HEK293 (cell line): ENCODE measurements around the gene HERC3.
A peak's percentile ranks its signal among the peaks of the same experiment; 100 is the strongest.

Experiments
- CTCF ChIA-PET: fragments of 350-600 bp; formaldehyde crosslinking; extraction: SDS; loops from one replicate; lab custom pipeline; 2021; ENCODE audit warnings: antibody characterized with exemption; lab: Yijun Ruan, JAX
- POLR2A ChIA-PET: fragments of 300-600 bp; formaldehyde crosslinking; extraction: SDS; loops from one replicate; lab custom pipeline; 2020; ENCODE audit warnings: antibody characterized with exemption, inconsistent platforms; lab: Yijun Ruan, JAX
- H3K27ac ChIP-seq: fragments of 200-500 bp; sonication (Bioruptor generic); 2 replicates; pipeline ENCODE4 v1.5.1; 2014; ENCODE audit warnings: low read depth, low read length, control low read depth, inconsistent platforms; ENCODE audit errors: extremely low read depth
- H3K36me3 ChIP-seq, 2 experiments: fragments of 200-500 bp in 1 of 2; sonication (Bioruptor generic) in 1 of 2; 1 replicate in 1 of 2; 2 replicates in 1 of 2; pipeline ENCODE4 v1.5.1; 2014 to 2017; ENCODE audit warnings: inconsistent platforms in 2 of 2, low read length in 2 of 2; ENCODE audit not compliant: control insufficient read depth in 2 of 2, insufficient read depth in 1 of 2
- H3K4me1 ChIP-seq: fragments of 200-500 bp; sonication (Bioruptor generic); 2 replicates; pipeline ENCODE4 v1.5.1; 2014; ENCODE audit warnings: mild to moderate bottlenecking, low read length, inconsistent platforms; ENCODE audit not compliant: control insufficient read depth, insufficient read depth
- H3K4me3 ChIP-seq: 2 replicates; pipeline ENCODE4 v1.5.1; 2011; ENCODE audit warnings: low read depth, mild to moderate bottlenecking, control low read depth, low read length, moderate library complexity
- H3K9me3 ChIP-seq: fragments of 200-500 bp; sonication (Bioruptor generic); 2 replicates; pipeline ENCODE4 v1.5.1; 2014; ENCODE audit warnings: low read depth, low read length, inconsistent platforms; ENCODE audit not compliant: control insufficient read depth, insufficient read depth
- KLF16 ChIP-seq: fragments of 450-650 bp; formaldehyde crosslinking; IDR thresholded peaks from 2 replicates; pipeline ENCODE4 v1.5.1; 2017; ENCODE audit warnings: missing biosample characterization, missing genetic modification characterization
- SP2 ChIP-seq: fragments of 450-650 bp; formaldehyde crosslinking; IDR thresholded peaks from 2 replicates; pipeline ENCODE4 v1.5.1; 2016; ENCODE audit warnings: missing biosample characterization, missing genetic modification characterization
- TCF7L2 ChIP-seq: IDR thresholded peaks from 2 replicates; pipeline ENCODE4 v1.6.1; 2011; ENCODE audit warnings: low read depth, mild to moderate bottlenecking, inconsistent platforms, low read length, moderate library complexity, borderline replicate concordance
- TRIM28 ChIP-seq: IDR thresholded peaks from 2 replicates; pipeline ENCODE4 v1.6.1; 2011; ENCODE audit warnings: low read length, control low read depth, borderline replicate concordance
- ZNF132 ChIP-seq: fragments of 450-650 bp; formaldehyde crosslinking; IDR thresholded peaks from 2 replicates; pipeline ENCODE4 v1.5.1; 2017; ENCODE audit warnings: missing biosample characterization, missing genetic modification characterization, borderline replicate concordance
- ZNF140 ChIP-seq: fragments of 450-650 bp; formaldehyde crosslinking; IDR thresholded peaks from 2 replicates; pipeline ENCODE4 v1.5.1; 2016; ENCODE audit warnings: missing biosample characterization, missing genetic modification characterization
- ZNF184 ChIP-seq: fragments of 450-650 bp; IDR thresholded peaks from 2 replicates; pipeline ENCODE4 v1.5.1; 2018; ENCODE audit warnings: missing biosample characterization, mild to moderate bottlenecking, missing genetic modification characterization
- ZNF2 ChIP-seq: fragments of 450-650 bp; formaldehyde crosslinking; IDR thresholded peaks from 2 replicates; pipeline ENCODE4 v1.5.1; 2016; ENCODE audit warnings: missing biosample characterization, missing genetic modification characterization
- ZNF239 ChIP-seq: fragments of 450-650 bp; formaldehyde crosslinking; IDR thresholded peaks from 2 replicates; pipeline ENCODE4 v1.5.1; 2016; ENCODE audit warnings: missing biosample characterization, missing genetic modification characterization
- ZNF335 ChIP-seq: fragments of 450-650 bp; formaldehyde crosslinking; conservative IDR thresholded peaks from 2 replicates; pipeline ENCODE4 v1.5.1; 2016; ENCODE audit warnings: missing biosample characterization, missing genetic modification characterization
- ZNF416 ChIP-seq: fragments of 450-650 bp; formaldehyde crosslinking; IDR thresholded peaks from 2 replicates; pipeline ENCODE4 v1.5.1; 2016; ENCODE audit warnings: missing biosample characterization, missing genetic modification characterization
- ZNF423 ChIP-seq: fragments of 450-650 bp; formaldehyde crosslinking; IDR thresholded peaks from 2 replicates; pipeline ENCODE4 v1.5.1; 2016; ENCODE audit warnings: missing biosample characterization, missing genetic modification characterization
- ZNF549 ChIP-seq: fragments of 450-650 bp; IDR thresholded peaks from 2 replicates; pipeline ENCODE4 v1.5.1; 2018; ENCODE audit warnings: missing biosample characterization, missing genetic modification characterization, mild to moderate bottlenecking, inconsistent platforms, moderate library complexity
- ZNF623 ChIP-seq: fragments of 450-650 bp; formaldehyde crosslinking; IDR thresholded peaks from 2 replicates; pipeline ENCODE4 v1.5.1; 2016; ENCODE audit warnings: missing biosample characterization, missing genetic modification characterization
- ZNF654 ChIP-seq: fragments of 450-650 bp; formaldehyde crosslinking; IDR thresholded peaks from 2 replicates; pipeline ENCODE4 v1.5.1; 2016; ENCODE audit warnings: low read depth, missing biosample characterization, missing genetic modification characterization
- ZNF664 ChIP-seq: fragments of 450-650 bp; formaldehyde crosslinking; IDR thresholded peaks from 2 replicates; pipeline ENCODE4 v1.5.1; 2016; ENCODE audit warnings: missing biosample characterization, missing genetic modification characterization
- ZNF707 ChIP-seq: fragments of 450-650 bp; formaldehyde crosslinking; IDR thresholded peaks from 2 replicates; pipeline ENCODE4 v1.5.1; 2016; ENCODE audit warnings: missing biosample characterization, missing genetic modification characterization
- TF ChIP-seq, protein P1 (sequence below): fragments of 450-650 bp; formaldehyde crosslinking; IDR thresholded peaks from 2 replicates; pipeline ENCODE4 v1.5.1; 2016; ENCODE audit warnings: missing biosample characterization, missing genetic modification characterization, borderline replicate concordance
- TF ChIP-seq, protein P2 (sequence below): fragments of 450-650 bp; formaldehyde crosslinking; IDR thresholded peaks from 2 replicates; pipeline ENCODE4 v1.5.1; 2016; ENCODE audit warnings: missing biosample characterization, missing genetic modification characterization
- TF ChIP-seq, protein P3 (sequence below): fragments of 450-650 bp; formaldehyde crosslinking; IDR thresholded peaks from 2 replicates; pipeline ENCODE4 v1.5.0; 2017; ENCODE audit warnings: missing biosample characterization, missing genetic modification characterization, borderline replicate concordance

The HERC3 gene

DNA sequence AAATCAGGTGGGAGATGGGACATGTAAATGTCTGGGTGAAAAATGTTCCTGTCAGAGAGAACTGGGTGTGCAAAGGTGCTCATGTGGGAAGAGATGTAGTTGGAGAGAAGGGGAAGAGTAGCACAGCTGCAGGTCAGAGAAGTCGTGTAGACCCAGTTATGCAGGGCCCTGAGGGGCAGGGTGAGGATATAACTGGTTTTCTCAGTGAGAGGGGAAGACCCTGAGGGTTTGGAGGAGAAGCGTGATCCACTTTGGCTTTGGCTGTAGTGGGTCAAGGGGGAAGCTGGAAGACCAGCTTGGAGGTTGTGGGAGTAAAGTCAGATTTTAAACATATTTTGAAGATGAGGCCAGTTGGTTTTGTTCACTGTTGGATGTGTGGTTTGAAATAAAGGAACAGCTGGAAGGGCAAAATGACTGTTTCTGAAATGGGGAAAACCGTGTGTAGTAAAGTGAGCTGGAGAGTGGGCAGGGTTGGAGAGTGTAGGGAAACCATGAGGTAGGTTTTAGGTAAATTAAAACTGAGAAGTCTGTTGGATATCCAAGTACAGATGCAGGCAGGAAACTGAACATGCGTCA is 61.2 kb downstream of the HERC3 start:
- Histone ChIP-seq H3K27ac (no peak overlapping the region), H3K36me3 (peaks cover 0 to 10% of the 10 kb centered on the region in 2 experiments; a peak in 1 of 3 replicates), H3K9me3 (no peaks in the 10 kb centered on the region), H3K4me1 (no peaks in the 10 kb centered on the region), H3K4me3 (no peak overlapping the region)
- ChIA-PET CTCF (interaction anchor here (0.9 kb wide), 1 partner anchor 113 kb away, joined by 3 read pairs; no protein-coding TSS in a partner anchor), POLR2A (no interaction called here)
- TF ChIP-seq ZNF132 (tag by site-specific recombination) (no peak), ZNF184 (tag by site-specific recombination) (no peak), ZNF707 (tag by site-specific recombination) (no peak), ZNF664 (tag by site-specific recombination) (no peak), TRIM28 (no peak), TCF7L2 (no peak), ZNF623 (tag by site-specific recombination) (no peak)
- TF ChIP-seq, protein P1, sequence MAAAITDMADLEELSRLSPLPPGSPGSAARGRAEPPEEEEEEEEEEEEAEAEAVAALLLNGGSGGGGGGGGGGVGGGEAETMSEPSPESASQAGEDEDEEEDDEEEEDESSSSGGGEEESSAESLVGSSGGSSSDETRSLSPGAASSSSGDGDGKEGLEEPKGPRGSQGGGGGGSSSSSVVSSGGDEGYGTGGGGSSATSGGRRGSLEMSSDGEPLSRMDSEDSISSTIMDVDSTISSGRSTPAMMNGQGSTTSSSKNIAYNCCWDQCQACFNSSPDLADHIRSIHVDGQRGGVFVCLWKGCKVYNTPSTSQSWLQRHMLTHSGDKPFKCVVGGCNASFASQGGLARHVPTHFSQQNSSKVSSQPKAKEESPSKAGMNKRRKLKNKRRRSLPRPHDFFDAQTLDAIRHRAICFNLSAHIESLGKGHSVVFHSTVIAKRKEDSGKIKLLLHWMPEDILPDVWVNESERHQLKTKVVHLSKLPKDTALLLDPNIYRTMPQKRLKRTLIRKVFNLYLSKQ, result no peak

DNA sequence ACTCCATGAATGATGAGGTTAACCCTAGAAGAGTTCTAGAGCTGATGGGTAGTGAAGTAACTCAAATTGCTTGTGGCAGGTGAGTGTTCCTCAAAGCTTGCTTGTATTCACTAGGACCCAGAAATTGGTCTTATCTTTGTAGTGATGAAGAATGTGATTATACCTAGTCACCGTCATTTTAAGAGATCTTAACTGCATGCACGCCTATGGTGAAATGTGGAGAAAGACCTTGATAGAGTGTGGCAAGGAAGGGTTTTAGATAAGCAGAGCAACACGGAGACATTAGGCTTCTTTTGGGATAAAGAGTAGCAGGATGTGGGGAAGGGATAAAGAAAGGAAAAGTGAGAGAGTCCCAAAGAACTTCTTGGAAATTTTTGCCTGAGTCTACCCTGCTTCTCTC is 62.9 kb downstream of the HERC3 start:
- no peaks in the 10 kb centered on the region for H3K4me1 ChIP-seq
- H3K36me3 ChIP-seq, result peaks cover 0 to 10% of the 10 kb centered on the region in 2 experiments; a peak in 1 of 3 replicates
- H3K9me3 ChIP-seq, result no peaks in the 10 kb centered on the region
- CTCF ChIA-PET, result no interaction called here
- H3K27ac ChIP-seq, result no peak overlapping the region
- POLR2A ChIA-PET, result no interaction called here
- no peak overlapping the region for H3K4me3 ChIP-seq
- no peak for TF ChIP-seq ZNF423 (tag by site-specific recombination)
- no peak for TF ChIP-seq ZNF140 (tag by site-specific recombination)
- TF ChIP-seq KLF16 (tag by site-specific recombination), result no peak
- TF ChIP-seq ZNF239 (tag by site-specific recombination), result no peak

DNA sequence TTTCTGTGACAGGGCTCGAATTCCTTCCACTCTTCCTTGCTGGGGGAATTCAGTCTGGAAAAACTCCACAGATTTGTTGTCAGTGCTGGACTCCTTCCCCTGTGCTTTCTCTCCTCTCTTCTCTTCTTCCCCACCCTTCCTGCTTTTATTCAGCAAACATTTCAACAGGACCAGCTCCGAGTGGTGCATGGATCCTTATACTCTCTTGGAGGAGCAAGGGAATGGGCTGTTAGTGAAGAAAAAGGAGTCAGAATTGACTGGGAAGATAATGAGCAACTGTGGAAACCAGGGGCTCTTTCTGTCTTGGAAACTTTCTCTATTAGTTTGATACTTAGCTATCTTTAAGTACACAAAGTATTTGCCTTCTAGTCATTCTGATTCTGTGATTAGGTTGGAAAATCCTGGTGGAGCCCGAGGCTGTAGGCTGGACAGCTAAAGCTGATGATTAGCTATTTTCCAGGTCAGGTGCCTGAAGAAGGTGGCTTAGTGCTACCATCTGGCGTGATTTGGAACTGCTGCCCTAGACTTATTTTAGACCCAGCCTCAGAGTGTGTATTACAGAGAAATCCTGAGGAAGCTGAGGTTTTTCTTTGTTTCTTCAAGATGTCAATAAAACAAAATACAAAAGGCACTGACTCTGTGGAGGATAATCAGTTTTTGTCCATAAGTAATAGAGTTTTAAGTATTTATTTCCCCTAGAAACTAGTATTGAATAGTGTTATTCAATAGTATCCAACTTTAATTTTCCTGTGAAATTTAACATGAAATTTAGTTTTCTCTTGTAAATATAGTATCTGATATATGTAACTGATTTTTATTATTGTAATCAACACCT is 67.0 kb downstream of the HERC3 start:
- Histone ChIP-seq H3K36me3 (peaks cover 0 to 10% of the 10 kb centered on the region in 2 experiments; a peak in 1 of 3 replicates), H3K27ac (no peak overlapping the region), H3K9me3 (no peaks in the 10 kb centered on the region), H3K4me1 (no peaks in the 10 kb centered on the region)
- CTCF ChIA-PET, result interaction anchor here (0.6 to 1.6 kb wide), 13 partner anchors 9 to 445 kb away, joined by 3 to 11 read pairs (median 5); no protein-coding TSS in a partner anchor
- peak; percentile 58 for TF ChIP-seq ZNF654
- 0 out of 2 replicates have a peak, but pooled peaks have one; percentile 26 for TF ChIP-seq ZNF335 (tag by site-specific recombination)
- no peak for TF ChIP-seq ZNF623 (tag by site-specific recombination)
- TF ChIP-seq, all 188 proteins: peak for 2
- POLR2A ChIA-PET, result no interaction called here
- no peak overlapping the region for H3K4me3 ChIP-seq

DNA sequence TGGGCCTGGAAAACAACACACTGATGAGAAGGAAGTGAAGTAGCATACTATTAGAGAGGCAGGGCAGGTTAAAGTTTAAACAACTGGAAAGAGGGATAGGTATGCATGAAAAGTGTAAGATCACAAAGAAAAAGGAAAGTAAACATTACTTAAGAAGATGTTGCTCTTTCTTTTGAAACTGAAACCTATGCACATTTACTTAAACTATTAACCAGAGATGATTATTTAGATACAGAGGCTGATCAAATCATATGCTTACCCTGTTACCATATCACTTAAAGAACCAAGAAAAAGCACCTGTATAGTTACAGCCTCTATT is 67.6 kb downstream of the HERC3 start:
- Histone ChIP-seq H3K9me3 (no peaks in the 10 kb centered on the region), H3K36me3 (peaks cover 0 to 10% of the 10 kb centered on the region in 2 experiments; a peak in 1 of 3 replicates), H3K4me1 (no peaks in the 10 kb centered on the region), H3K27ac (no peak overlapping the region), H3K4me3 (no peak overlapping the region)
- ChIA-PET CTCF (interaction anchor here (1.0 to 1.6 kb wide), 7 partner anchors 9 to 134 kb away, joined by 3 to 11 read pairs (median 5); no protein-coding TSS in a partner anchor), POLR2A (no interaction called here)
- TF ChIP-seq, protein P2, sequence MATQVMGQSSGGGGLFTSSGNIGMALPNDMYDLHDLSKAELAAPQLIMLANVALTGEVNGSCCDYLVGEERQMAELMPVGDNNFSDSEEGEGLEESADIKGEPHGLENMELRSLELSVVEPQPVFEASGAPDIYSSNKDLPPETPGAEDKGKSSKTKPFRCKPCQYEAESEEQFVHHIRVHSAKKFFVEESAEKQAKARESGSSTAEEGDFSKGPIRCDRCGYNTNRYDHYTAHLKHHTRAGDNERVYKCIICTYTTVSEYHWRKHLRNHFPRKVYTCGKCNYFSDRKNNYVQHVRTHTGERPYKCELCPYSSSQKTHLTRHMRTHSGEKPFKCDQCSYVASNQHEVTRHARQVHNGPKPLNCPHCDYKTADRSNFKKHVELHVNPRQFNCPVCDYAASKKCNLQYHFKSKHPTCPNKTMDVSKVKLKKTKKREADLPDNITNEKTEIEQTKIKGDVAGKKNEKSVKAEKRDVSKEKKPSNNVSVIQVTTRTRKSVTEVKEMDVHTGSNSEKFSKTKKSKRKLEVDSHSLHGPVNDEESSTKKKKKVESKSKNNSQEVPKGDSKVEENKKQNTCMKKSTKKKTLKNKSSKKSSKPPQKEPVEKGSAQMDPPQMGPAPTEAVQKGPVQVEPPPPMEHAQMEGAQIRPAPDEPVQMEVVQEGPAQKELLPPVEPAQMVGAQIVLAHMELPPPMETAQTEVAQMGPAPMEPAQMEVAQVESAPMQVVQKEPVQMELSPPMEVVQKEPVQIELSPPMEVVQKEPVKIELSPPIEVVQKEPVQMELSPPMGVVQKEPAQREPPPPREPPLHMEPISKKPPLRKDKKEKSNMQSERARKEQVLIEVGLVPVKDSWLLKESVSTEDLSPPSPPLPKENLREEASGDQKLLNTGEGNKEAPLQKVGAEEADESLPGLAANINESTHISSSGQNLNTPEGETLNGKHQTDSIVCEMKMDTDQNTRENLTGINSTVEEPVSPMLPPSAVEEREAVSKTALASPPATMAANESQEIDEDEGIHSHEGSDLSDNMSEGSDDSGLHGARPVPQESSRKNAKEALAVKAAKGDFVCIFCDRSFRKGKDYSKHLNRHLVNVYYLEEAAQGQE (tag by site-specific recombination), result no peak
- no peak for TF ChIP-seq ZNF549 (tag by site-specific recombination)
- TF ChIP-seq ZNF2 (tag by site-specific recombination), result no peak
- TF ChIP-seq, protein P3, sequence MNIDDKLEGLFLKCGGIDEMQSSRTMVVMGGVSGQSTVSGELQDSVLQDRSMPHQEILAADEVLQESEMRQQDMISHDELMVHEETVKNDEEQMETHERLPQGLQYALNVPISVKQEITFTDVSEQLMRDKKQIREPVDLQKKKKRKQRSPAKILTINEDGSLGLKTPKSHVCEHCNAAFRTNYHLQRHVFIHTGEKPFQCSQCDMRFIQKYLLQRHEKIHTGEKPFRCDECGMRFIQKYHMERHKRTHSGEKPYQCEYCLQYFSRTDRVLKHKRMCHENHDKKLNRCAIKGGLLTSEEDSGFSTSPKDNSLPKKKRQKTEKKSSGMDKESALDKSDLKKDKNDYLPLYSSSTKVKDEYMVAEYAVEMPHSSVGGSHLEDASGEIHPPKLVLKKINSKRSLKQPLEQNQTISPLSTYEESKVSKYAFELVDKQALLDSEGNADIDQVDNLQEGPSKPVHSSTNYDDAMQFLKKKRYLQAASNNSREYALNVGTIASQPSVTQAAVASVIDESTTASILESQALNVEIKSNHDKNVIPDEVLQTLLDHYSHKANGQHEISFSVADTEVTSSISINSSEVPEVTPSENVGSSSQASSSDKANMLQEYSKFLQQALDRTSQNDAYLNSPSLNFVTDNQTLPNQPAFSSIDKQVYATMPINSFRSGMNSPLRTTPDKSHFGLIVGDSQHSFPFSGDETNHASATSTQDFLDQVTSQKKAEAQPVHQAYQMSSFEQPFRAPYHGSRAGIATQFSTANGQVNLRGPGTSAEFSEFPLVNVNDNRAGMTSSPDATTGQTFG, result no peak
- TF ChIP-seq ZNF416, result no peak
- TF ChIP-seq SP2 (tag by site-specific recombination), result no peak
